GM18511 (cell line): ENCODE results near the gene ARG2.

Experiments used
- ATAC-seq: cut with Tn5 transposase; IDR thresholded peaks from one replicate; pipeline ENCODE4 v1.9.1; 2021; ENCODE audit warnings: mild to moderate bottlenecking, moderate library complexity; ENCODE audit not compliant: unreplicated experiment

The ARG2 gene

DNA sequence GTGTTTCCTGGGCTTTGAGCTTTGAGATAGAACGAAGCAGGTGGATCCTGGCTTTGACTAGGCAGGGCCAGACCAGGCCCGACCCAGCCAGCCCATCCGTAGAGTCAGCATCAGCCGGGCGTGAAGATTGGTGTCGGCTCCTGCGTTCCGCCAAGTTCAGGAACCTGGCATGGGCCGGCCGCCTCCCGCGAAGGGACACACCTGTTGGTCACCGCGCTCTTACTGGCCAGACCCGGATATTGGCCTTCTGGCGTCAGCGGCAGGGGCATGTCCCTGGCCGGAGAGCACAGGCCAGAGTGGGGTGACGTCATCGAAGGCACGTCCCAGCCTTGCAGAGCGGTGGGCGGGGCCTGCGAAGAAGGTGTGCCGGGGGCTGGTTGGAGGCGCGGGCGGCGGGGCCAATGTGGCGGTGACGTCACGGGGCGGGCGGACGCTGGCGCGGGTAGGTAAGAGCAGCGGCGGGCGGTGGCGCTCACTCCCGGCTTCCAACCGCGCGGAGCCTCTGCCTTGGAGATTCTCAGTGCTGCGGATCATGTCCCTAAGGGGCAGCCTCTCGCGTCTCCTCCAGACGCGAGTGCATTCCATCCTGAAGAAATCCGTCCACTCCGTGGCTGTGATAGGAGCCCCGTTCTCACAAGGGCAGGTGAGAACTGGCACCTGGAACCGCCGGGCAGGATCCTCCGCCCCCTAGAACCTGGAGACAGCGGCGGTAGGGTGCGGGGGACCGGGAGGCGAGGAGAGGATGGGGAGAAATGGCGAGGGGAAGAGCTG lies at the start of gene ARG2:
Gene ARG2, plus strand, starts transcription at position 475 of the 771 bp plus-strand sequence. Its CDS starts 58 bp downstream, at position 533.
- ATAC-seq: peak; percentile 94

DNA sequence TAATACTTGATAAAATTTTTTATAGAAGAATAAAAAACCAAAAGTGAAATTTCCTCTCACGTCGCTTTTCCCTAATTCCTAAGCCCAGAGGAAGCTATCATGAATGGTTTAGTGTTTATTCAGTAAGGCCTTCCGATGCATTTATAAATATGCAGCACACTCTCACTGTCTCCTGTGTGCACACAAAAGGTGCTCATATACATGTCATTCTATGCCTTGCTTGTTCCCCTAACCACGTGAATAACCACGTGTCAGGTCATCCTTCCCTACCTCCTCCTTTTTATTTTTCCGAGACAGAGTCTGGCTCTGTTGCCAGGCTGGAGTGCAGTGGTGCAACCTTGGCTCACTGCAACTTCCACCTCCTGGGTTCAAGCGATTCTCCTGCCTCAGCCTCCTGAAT lies 49.3 kb upstream of the ARG2 start:
- ATAC-seq: no peak

DNA sequence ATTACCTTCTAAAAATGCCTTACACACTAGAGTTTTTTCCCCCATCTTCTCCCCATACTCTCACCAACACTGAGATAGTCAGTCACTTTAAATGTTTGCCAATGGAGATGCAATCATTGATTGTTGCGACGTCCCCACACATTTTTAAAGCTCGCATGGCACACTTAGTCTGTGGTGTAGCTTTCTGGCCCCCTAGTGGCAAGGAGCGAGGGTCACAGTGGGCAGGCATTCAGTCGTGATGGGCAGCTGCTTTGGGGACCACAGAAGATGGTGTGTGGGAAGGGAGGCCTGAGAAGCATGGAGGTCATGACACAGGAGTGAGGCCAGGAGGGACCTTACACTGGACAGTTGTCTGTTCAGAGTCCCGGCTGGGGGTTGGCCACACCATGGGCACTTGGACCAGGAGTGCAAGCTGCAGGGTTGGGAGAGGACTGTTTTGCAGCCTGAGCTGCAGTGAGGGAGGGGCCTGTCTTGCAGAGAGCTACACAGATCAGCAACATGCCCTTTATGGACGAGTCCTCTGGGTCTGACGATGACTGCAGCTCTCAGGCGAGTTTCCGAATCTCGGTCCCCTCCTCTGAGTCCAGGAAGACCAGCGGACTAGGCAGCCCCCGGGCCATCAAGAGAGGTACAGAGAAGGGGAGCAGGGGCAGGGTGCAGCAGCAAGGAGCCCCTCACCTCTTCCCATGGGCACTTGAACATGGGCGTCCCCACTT lies 48.3 kb upstream of the ARG2 start:
- peak; percentile 67 for ATAC-seq

DNA sequence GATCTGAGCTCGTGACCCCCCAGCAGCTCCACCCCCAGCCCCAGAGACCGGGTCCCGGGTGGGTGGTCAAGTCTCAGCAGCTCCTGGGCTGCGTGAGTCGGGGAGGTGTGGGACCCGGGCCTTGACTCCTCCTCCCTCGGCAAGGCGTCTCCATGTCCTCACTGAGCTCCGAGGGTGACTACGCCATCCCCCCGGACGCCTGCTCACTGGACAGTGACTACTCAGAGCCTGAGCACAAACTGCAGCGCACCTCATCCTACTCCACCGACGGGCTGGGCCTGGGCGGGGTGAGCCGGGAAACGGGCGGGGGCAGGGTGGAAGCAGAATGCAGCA lies 47.8 kb upstream of the ARG2 start:
- no peak for ATAC-seq

DNA sequence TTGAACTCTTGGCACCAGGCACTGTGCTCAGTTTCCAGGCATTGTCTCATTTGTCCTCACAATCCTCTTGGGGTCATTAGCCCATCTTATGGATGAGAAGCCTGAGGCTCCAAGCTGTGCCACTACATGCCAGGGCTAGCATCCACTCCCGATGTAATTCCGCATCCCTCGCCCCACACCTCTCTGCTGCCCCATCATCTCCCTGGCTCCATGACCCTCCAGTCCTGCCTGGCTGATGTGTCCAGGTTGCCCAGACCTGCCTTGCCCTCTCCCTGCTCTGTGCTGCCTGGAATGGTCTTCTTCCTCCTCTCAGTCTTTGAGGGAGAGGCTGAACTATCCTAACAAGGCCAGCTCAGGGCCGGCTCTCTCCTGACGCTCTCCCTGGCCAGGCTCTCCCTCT lies 47.1 kb upstream of the ARG2 start:
- ATAC-seq: no peak

DNA sequence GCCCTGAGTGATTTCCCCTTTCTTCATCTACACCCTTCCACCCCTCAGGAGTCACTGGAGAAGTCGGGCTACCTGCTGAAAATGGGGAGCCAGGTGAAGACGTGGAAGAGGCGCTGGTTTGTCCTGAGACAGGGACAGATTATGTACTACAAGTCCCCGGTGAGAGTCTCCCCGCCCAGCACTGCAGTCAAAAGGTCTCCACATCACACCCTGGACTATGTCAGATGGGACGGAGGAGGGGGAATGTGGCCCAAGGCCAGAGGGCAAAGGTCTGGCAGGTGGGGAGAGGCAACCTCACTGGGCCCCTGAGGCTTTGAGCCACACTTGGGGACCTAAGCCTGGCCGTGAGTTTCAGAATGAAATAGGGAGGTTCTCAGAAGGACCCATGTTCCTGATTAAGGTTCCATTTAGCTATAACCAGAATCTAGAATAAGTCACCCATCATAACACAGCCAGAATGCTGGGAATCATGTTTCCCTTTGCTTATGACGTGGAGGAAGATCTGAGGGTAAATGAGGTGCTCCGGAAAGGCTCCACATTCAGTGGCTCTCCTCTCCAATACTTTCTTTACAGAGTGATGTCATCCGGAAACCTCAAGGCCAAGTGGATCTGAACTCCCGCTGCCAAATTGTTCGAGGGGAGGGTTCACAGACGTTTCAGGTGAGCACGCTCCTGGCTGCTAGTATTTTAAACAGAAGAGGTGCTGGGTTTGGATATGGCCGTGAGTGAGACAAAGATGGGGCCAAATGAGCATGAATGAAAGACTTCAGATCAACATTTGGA lies 46.3 kb upstream of the ARG2 start:
- ATAC-seq: no peak

DNA sequence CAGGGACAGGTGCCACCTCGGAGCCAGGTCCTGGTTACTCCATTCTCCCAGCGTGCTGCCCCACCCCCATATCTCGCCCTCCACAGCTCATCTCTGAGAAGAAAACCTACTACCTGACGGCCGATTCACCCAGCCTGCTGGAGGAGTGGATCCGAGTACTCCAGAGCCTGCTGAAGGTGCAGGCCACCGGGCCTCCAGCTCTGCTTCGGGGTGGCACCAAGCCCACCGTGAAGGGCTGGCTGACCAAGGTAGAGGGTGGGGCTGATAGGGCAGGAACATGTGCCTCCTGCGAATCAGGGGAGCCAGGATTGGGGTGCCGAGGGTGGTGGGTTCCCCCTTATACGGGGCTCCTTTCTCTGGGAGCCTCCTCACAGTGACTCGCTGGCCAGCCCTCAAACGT lies 45.6 kb upstream of the ARG2 start:
- ATAC-seq: no peak

DNA sequence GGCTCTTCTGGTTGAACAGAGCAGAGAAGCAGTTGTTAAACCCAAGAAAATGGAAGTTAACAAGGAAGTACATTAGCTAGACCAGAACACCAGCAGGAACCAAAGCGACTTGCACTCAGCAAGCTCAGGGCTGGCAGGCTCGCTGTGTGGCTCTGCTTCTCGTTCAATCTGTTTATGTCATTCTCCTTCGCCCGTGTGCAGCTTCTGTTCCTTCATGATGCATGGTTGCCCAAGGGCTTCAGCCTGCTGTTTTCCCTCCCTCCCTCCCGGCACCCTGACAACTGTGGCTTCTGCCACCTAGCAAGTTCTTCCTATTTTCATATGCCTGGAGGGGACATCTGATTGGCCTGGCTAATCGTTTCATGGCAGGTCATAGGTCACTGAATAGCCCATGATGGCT lies 44.9 kb upstream of the ARG2 start:
- ATAC-seq: no peak

DNA sequence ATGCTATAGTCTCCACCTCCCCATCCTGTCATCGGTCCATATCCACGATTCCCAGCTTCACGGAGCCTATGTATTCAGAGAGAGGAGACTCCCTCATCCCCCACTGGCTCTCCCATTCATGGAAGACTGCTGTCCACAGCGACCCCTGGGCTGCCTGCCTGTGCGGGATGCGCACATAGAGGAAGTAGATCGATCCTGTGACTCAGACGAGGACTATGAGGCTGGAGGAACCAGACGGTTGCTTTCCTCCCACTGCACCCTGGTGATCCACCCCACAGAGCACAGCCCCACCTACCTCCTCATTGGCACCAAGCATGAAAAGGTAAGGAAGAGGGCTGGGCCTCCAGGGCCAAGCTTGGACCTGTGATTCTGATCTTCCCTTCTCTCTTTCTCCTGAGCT lies 44.0 kb upstream of the ARG2 start:
- ATAC-seq: no peak

DNA sequence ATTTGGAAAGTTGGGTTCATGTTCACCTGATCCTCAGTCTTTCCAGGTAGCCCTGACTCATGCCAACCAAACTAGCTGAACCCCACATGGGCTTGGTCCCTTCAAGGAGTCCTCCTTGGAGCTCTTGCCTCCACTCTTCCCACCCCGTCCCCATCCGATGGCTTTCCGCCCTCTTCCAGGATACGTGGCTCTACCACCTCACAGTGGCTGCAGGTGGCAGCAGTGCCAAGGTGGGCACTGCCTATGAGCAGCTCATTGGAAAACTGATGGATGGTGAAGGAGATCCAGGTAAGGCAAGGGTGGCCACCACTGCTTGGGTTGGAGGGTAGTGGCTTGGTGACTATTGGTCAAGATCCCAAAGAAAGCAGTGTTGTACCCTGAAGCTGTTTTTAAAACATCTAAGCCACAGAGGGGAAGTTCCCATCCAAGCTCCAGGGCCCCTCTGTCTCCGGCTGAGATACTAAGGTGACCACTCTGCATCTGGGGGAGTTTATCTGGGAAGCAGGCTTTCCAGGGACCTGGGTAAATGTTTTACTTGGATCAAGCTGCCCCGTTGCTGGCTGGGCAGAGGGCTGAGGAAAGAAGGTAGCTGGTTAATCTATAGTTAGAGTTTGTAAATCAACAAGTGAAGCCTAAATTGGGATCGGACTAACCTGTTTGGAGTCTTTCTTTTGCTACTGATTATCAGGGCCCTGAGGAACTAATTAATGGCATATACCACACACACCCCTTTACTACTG lies 43.3 kb upstream of the ARG2 start:
- no peak for ATAC-seq

DNA sequence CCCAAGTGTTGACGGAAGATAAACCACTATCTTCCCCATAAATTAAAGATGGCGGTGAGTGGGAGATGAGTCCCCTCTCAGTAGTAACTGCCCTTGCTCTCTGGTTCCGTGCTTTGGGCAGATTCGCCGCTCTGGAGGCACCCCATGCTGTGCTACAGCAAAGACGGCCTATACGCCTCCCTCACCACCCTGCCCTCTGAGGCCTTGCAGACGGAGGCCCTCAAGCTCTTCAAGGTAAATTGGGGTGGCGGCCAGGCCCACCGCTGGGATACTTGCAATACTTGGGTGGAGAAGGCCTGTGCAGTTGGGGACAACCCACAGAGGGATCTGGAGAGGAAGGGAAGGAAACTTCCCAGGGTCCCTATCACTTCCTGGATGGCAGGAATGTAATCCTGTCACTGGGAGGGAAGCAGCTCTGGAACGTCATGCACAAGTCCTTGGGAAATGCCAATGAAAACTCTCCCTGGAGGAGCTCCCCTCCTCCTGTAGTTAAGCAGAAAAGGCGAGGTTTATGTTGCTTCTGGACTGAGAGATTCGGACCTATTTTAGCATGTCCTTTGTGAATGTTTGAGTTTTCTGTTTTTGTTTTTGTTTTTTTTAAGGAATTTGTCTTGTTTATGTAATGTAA lies 42.4 kb upstream of the ARG2 start:
- ATAC-seq: no peak

DNA sequence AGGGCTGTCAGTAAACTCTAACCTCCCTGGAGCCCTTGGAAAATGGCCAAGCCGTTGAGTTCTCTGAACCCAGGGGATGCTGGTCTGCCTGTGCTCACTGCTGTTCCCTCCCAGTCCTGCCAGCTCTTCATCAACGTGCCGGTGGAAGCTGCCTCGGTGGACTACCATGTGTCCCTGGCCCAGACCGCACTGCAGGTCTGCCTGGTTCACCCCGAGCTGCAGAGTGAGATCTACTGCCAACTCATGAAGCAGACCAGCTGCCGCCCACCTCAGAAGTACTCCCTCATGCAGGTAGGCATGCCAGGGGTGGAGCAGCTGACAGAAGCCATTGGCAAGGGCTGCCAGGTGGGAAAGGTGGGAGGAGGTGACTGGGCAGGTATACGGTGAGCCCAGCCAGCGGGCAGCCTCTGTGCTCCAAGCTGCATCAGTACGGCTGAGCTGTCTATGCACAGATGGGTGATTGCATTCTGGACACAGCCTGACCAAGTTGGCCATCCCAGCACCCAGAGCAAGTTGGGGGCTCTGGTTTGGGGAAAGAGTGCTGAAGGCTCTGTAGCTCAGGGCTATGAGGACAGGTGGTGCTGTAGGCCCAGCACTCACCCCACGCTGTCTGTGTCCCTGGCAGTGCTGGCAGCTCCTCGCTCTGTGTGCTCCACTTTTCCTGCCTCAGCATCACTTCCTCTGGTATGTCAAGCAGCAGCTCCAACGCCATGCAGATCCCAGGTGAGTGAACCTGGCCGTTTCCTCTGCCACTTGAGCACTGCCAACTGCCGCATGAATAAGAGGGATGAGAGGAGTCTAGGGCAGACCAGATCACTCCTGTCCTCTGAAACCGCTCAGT lies 41.6 kb upstream of the ARG2 start:
- ATAC-seq: no peak

DNA sequence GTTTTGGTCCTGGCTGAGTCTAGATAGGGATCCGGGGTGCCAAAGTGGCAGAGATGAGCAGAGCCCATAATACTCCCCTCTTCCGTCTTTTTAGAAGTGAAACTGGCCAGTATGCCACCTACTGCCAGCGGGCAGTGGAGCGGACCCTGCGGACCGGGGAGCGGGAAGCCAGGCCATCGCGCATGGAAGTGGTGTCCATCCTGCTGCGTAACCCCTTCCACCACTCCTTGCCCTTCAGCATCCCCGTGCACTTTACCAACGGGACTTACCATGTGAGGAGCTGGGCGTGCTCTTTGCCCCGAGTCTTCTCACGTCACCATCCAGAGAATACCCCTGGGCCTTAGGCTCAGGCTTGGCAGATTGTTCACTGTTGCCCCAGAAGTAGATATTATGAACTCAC lies 40.7 kb upstream of the ARG2 start:
- no peak for ATAC-seq

DNA sequence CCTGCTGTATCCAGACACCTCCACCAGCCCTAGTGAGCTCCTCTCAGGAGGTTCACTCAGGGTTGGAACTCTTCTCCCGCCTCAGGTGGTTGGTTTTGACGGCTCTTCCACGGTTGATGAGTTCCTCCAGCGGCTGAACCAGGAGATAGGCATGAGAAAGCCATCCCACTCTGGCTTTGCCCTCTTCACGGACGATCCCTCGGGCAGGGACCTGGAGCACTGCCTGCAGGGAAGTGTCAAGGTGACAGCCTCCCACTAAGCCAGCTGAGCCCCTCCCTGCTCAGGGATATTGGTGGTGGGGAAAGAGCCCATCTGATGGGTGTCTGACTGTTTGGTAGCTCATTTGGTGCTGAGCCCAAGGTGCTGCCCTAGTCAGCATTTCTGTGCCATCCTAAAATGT lies 40.1 kb upstream of the ARG2 start:
- ATAC-seq: no peak

DNA sequence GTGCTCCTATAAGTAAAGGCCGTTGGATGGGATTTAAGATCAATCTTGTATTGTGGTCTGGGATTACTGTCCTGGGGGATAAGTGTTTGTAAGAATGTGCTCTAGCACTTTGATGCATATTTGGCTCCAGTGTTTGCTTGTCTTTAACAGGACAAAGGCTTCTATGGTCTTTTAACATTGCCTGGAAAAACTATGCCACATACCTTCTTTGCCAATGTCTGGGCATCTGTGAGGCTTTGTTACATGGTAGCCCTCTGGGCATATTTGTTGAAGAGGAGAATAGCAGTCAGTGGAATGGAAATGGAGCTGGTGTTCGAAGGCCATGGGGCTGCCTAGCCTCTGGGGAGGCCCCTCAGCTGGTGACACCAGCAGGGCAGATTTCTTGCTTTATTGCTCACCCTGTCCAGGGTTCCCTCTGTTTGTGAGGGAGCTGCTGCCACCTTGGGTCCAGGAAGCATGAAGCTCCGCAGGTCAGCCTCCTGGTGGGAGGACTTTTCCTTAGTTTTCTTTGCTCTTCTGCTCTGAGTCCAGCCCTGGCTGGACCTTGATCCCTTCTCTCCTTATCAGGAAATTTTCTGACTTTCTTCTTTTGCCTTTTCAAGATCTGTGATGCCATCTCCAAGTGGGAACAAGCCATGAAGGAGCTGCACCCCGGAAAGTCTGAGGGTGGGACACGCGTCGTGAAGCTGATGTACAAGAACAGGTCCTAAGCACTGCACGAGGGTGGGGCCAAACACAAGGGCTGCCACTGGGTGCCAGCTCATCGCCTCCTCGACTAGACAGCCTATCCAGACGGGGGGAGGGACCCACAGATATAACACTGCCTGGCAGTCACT lies 39.2 kb upstream of the ARG2 start:
- ATAC-seq: no peak

DNA sequence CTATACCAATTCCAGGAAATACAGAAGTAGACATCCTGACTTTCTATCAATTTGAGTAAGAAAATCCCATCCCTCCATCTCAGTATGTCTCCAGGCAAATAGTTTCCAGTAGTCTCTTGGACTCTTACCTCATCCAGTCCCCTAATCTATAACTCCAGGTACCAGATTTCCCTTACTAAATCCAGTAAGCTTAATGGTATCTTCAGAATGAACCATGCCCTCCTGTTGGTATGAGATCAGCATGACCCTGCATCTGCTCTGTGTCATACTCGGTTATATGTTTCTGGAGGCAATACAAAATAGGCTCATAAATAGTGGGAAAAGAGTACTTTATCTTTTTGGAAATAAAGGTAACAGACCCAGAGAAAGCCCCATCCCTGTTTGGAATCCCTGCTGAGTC lies 38.1 kb upstream of the ARG2 start:
- no peak for ATAC-seq

DNA sequence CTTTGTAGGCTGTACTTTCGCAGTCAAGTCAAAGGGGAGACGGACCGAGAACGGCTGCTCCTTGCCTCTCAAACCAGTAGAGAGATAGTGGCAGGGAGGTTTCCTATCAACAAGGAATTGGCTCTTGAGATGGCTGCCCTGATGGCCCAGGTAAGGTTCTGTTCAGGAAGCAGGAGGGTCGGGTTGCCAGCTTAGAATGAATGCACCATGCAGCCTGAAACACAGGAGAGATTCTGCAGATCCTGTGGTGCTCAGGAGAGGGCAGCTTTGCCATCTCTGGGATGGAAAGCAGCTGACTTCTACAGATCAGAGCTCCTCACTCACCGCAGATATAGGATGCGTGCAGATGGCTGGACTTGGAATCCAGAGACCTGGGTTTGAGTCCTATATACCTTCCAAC lies 37.7 kb upstream of the ARG2 start:
- ATAC-seq: no peak

DNA sequence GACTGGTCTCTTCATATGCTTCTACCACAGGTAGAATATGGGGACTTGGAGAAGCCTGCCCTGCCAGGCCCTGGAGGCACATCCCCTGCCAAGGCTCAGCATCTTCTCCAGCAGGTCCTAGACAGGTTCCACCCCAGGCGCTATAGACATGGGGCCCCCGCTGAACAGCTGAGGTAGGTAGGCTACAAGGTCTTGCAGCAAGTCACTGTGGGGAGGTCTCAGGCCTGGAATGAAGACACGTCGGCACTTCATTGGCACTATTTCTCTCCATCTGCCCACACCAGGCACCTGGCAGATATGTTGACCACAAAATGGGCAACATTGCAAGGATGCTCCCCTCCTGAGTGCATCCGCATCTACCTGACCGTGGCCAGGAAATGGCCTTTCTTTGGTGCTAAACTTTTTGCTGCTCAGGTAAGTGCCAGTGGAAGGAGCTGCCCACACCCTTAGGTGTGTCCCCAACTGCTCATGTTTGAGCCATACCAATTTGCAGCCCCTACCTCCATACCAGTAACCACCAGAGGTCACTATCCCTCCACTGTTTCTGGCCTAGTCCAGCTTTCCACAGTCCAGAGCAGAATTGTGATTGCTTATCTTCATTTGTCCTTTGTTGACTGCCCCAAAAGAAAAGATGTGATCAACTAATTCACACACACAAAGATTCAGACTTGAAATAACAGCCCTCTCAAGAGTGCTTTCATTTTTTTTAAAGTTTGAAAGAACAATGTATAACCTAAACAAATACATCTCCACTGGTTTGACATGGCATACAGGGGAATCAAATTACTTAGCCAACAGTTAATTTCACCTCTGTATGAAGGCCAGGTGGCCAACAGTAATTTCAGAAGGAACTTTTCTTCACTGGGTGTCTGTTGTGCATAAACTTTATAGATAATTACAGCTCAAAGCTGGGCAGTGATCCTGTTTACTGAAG lies 35.7 kb upstream of the ARG2 start:
- ATAC-seq: peak; percentile 61
